Fibroblast of gingiva (primary cell): ENCODE data around the gene SEC24D.

ENCODE experiments used
- DNase-seq: peaks from one replicate; pipeline ENCODE4 v3.0.0-alpha.2; 2011; ENCODE audit warnings: low read depth

The SEC24D gene

DNA sequence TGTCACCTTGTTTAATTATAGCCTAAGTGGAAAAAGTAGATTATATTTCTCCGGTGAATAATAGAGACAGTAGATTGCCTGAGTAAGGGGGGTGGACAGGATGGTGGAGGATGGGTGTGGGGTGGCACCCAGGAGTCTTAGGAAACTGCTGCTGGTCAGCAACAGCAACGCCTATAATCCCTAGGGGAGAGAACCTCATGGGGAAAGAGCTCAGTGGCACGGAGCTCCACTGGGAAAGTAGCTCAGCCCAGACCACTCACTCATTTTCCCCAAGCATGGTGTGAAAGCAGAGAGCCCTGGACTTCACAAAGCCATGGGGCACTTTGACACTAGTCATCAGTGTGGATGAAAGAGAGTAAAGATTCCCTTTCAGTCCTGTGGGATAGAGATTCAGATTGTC lies 119.6 kb downstream of the SEC24D start:
- no peak for DNase-seq

- no peak for DNase-seq
Observed at GRCh38 chr4:118714682-118715081, 121.2 kb downstream of the SEC24D start.

- no peak for DNase-seq
Observed at GRCh38 chr4:118712872-118713271, 123.1 kb downstream of the SEC24D start.

- peak; percentile 18 for DNase-seq
Observed at GRCh38 chr4:118711052-118711451, 124.9 kb downstream of the SEC24D start.

GRCh38 chr4:118703118-118703517 lies 132.8 kb downstream of the SEC24D start:
- no peak for DNase-seq

DNA sequence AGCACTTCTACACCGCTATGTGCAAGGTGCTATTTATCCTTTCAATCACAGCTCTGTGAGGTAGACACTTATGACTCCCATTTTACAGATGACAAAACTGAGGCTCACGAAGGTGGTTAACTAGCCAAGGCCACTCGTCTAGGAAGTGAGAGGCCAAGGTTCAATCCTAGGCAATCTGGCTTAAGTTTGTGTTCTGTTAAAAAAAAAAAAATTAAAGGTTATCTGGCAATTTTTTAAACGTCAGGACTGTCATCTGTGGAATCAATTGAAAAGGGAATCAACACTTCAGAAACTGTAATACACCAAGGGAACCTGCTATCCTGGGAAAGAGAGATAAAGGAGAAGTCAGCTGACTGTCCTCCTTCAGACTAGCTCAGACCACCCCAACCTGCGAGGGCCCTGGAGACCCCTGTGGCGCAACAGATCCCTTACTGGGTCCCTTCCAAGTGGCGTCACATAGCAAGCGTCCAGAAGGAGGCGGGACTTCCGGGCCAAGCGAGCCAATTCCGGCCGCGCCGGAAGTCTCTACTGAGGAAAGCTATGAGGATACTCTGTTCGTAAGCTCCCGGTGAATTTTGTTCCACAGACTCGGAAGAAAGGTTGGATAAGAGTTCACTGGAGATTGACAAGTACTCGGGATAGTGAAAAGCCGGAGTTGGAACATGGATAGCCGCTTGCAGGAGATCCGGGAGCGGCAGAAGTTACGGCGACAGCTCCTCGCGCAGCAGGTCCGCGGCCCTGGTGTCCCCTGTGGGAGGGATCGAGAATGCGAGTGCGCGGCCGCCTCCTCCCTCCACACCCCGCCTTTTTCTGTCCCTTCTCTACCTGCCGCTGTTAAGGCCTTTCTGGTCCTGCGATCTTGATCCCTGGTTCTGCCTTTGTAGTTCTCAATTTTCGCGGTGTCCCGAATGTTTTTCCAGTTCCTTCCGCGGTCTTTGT lies 150.8 kb downstream of the SEC24D start, which contains the start of gene METTL14:
METTL14 (plus strand) TSS at position 520 of the 939 bp plus-strand sequence; CDS start at position 663, 143 bp downstream.
- peak; percentile 91 for DNase-seq

GRCh38 chr4:118683513-118683912 lies 152.4 kb downstream of the SEC24D start:
- no peak for DNase-seq

- DNase-seq, result peak; percentile 35
Observed at GRCh38 chr4:118682928-118683327, 153.0 kb downstream of the SEC24D start.

DNA sequence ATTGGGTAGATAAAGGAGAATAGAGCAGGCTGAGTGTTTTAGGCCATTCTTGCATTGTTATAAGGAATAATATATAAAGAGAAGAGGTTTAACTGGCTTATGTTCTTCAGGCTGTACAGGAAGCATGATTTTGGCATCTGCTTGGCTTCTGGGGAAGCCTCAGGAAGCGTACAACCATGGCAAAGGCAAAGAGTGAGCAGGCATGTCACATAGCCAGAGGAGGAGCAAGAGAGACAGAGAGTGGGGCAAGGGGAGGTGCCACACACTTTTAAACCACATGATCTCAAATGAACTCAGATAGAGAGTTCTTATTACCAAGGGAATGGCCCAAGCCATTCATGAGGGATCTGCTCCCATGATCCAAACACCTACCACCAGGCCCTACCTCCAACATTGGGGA lies 155.1 kb downstream of the SEC24D start:
- no peak for DNase-seq

DNA sequence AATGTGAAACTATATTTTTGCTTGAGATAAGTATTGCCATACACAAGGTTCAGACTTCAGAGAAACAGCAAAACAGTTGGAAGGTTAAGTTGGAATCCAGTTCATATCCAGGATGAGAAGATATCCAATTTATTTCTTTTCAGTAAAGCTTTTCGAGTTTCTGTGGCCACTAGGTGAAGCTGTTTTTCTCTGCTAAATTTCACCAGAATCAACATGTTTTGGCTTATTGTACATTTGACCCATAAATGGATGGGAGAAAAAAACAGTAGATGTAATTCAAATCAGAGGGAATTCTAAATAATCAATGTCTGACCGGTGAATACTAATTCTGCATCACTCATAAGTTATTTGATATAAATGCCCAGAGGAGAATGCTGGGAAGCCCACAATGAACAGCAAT lies 159.8 kb downstream of the SEC24D start:
- DNase-seq, result no peak
